Loucy (cell line): ENCODE measurements around the gene TEAD1.

Experiments
- H2AFZ ChIP-seq: fragments of 200-600 bp; sonication (generic); 2 replicates; pipeline ENCODE4 v1.6.0; 2016; ENCODE audit warnings: antibody characterized with exemption, mild to moderate bottlenecking, low read length, moderate library complexity
- H3F3A ChIP-seq: fragments of 200-600 bp; 2 replicates; pipeline ENCODE4 v1.6.0; 2016; ENCODE audit warnings: antibody characterized with exemption, low read depth, mild to moderate bottlenecking
- H3K27me3 ChIP-seq: fragments of 200-600 bp; sonication (generic); 2 replicates; pipeline ENCODE4 v1.6.1; 2014; ENCODE audit warnings: low read length, mild to moderate bottlenecking; ENCODE audit not compliant: insufficient read depth, poor library complexity, severe bottlenecking
- H3K36me3 ChIP-seq: fragments of 200-600 bp; sonication (generic); 2 replicates; pipeline ENCODE4 v1.6.1; 2016; ENCODE audit warnings: low read length; ENCODE audit not compliant: insufficient read depth
- H3K4me1 ChIP-seq: fragments of 200-600 bp; sonication (generic); 2 replicates; pipeline ENCODE4 v1.5.1; 2014; ENCODE audit warnings: low read length, mild to moderate bottlenecking; ENCODE audit not compliant: insufficient read depth, poor library complexity, severe bottlenecking
- H3K4me2 ChIP-seq: fragments of 200-600 bp; sonication (generic); 2 replicates; pipeline ENCODE4 v1.6.0; 2014; ENCODE audit warnings: antibody characterized with exemption, low read length, low read depth, mild to moderate bottlenecking; ENCODE audit not compliant: poor library complexity, severe bottlenecking
- H3K4me3 ChIP-seq: fragments of 200-600 bp; sonication (generic); 2 replicates; pipeline ENCODE4 v1.5.1; 2014; ENCODE audit warnings: low read length, mild to moderate bottlenecking, mixed read lengths; ENCODE audit not compliant: poor library complexity, severe bottlenecking
- H3K79me2 ChIP-seq: fragments of 200-600 bp; sonication (generic); 2 replicates; pipeline ENCODE4 v1.6.1; 2014; ENCODE audit warnings: low read length; ENCODE audit not compliant: insufficient read depth
- H3K9ac ChIP-seq: fragments of 200-600 bp; sonication (generic); 2 replicates; pipeline ENCODE4 v1.6.0; 2014; ENCODE audit warnings: mild to moderate bottlenecking, low read depth, low read length, moderate library complexity; ENCODE audit not compliant: poor library complexity, severe bottlenecking
- H3K9me2 ChIP-seq: fragments of 200-600 bp; sonication (generic); replicated peaks from 2 replicates; pipeline ENCODE4 v1.6.1; 2016; ENCODE audit warnings: low read depth, low read length, mixed read lengths
- H3K9me3 ChIP-seq: fragments of 200-600 bp; sonication (generic); 2 replicates; pipeline ENCODE4 v1.6.1; 2014; ENCODE audit warnings: mild to moderate bottlenecking, antibody characterized with exemption, low read length, low read depth; ENCODE audit not compliant: insufficient read depth
- H4K20me1 ChIP-seq: fragments of 200-600 bp; sonication (generic); 2 replicates; pipeline ENCODE4 v1.6.0; 2014; ENCODE audit warnings: antibody characterized with exemption, low read length, mild to moderate bottlenecking; ENCODE audit not compliant: insufficient read depth, poor library complexity, severe bottlenecking
- EZH2phosphoT487 ChIP-seq: fragments of 200-600 bp; IDR thresholded peaks from 2 replicates; pipeline ENCODE4 v1.6.1; 2018; ENCODE audit warnings: antibody characterized with exemption, mild to moderate bottlenecking, moderate library complexity, borderline replicate concordance
- TF ChIP-seq, protein P1 (sequence below): fragments of 200-600 bp; sonication (generic); conservative IDR thresholded peaks from 2 replicates; pipeline ENCODE4 v1.5.1; 2014; ENCODE audit warnings: mild to moderate bottlenecking, antibody characterized with exemption, low read length

Gene TEAD1

DNA sequence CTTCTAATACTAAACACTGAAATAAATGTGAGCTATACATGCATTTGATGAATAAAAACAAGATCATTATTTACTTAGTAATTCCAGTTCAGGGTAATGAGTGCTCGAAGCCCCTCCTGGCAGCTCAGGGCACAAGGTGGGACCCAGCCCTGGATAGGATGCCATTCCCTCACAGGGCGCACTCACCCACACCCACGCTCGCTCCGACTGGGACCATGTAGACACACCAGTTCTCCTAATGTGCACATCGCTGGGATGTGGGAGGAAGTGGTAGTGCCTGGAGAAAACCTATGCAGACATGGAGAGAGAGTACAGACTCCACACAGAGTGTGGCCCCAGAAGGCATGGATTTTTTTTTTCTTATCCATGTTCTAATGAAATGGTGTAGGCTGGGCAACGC lies 290.4 kb downstream of the TEAD1 start:
- Histone ChIP-seq H3K36me3 (no peaks in the 10 kb centered on the region), H3F3A (no peaks in the 10 kb centered on the region), H3K4me2 (no peak overlapping the region), H3K4me1 (no peaks in the 10 kb centered on the region), H3K79me2 (no peaks in the 10 kb centered on the region), H3K27me3 (no peaks in the 10 kb centered on the region), H3K4me3 (no peak overlapping the region), H2AFZ (no peak overlapping the region), H4K20me1 (no peaks in the 10 kb centered on the region), H3K9me3 (no peaks in the 10 kb centered on the region), H3K9me2 (no peaks in the 10 kb centered on the region), H3K9ac (no peak overlapping the region)
- TF ChIP-seq EZH2phosphoT487: no peak
- TF ChIP-seq, protein P1, sequence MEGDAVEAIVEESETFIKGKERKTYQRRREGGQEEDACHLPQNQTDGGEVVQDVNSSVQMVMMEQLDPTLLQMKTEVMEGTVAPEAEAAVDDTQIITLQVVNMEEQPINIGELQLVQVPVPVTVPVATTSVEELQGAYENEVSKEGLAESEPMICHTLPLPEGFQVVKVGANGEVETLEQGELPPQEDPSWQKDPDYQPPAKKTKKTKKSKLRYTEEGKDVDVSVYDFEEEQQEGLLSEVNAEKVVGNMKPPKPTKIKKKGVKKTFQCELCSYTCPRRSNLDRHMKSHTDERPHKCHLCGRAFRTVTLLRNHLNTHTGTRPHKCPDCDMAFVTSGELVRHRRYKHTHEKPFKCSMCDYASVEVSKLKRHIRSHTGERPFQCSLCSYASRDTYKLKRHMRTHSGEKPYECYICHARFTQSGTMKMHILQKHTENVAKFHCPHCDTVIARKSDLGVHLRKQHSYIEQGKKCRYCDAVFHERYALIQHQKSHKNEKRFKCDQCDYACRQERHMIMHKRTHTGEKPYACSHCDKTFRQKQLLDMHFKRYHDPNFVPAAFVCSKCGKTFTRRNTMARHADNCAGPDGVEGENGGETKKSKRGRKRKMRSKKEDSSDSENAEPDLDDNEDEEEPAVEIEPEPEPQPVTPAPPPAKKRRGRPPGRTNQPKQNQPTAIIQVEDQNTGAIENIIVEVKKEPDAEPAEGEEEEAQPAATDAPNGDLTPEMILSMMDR: no peak

DNA sequence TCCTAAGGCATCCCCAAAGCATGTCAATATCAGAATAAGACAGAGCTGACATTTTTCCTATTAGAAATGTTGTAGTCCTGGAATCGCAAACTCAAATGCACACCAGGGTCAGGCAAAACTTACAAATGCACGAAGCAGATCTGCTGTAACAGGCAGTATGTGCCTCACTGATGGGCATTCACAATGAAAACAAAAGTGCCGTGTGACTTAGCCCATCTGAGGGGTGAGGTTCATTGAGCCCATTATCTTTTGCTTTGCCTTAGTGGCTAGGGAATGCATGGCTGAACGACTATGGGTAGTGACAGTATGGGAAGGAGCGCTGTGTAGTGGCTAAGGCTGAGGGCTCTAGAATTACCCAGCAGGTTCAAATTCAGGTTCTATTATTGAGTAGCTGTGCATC lies 291.8 kb downstream of the TEAD1 start:
- no peaks in the 10 kb centered on the region for H4K20me1 ChIP-seq
- H2AFZ ChIP-seq: no peak overlapping the region
- H3K4me2 ChIP-seq: no peak overlapping the region
- H3K9me3 ChIP-seq: no peaks in the 10 kb centered on the region
- no peak overlapping the region for H3K9ac ChIP-seq
- no peaks in the 10 kb centered on the region for H3K4me1 ChIP-seq
- H3K27me3 ChIP-seq: no peaks in the 10 kb centered on the region
- no peak overlapping the region for H3K4me3 ChIP-seq
- no peaks in the 10 kb centered on the region for H3K9me2 ChIP-seq
- H3K79me2 ChIP-seq: no peaks in the 10 kb centered on the region
- TF ChIP-seq, protein P1: no peak
- TF ChIP-seq EZH2phosphoT487: no peak
- H3F3A ChIP-seq: no peaks in the 10 kb centered on the region
- H3K36me3 ChIP-seq: no peaks in the 10 kb centered on the region

GRCh38 chr11:12968101-12968500 lies 293.9 kb downstream of the TEAD1 start:
- TF ChIP-seq, protein P1: no peak
- TF ChIP-seq EZH2phosphoT487: no peak
- Histone ChIP-seq H3K27me3 (no peaks in the 10 kb centered on the region), H2AFZ (no peak overlapping the region), H4K20me1 (no peaks in the 10 kb centered on the region), H3K9ac (no peak overlapping the region), H3K9me2 (no peaks in the 10 kb centered on the region), H3F3A (no peaks in the 10 kb centered on the region), H3K4me2 (no peak overlapping the region), H3K36me3 (no peaks in the 10 kb centered on the region), H3K4me1 (no peaks in the 10 kb centered on the region), H3K4me3 (no peak overlapping the region), H3K79me2 (no peaks in the 10 kb centered on the region), H3K9me3 (no peaks in the 10 kb centered on the region)
